ENCODE measurements around the gene EHMT1.

Gene EHMT1

DNA sequence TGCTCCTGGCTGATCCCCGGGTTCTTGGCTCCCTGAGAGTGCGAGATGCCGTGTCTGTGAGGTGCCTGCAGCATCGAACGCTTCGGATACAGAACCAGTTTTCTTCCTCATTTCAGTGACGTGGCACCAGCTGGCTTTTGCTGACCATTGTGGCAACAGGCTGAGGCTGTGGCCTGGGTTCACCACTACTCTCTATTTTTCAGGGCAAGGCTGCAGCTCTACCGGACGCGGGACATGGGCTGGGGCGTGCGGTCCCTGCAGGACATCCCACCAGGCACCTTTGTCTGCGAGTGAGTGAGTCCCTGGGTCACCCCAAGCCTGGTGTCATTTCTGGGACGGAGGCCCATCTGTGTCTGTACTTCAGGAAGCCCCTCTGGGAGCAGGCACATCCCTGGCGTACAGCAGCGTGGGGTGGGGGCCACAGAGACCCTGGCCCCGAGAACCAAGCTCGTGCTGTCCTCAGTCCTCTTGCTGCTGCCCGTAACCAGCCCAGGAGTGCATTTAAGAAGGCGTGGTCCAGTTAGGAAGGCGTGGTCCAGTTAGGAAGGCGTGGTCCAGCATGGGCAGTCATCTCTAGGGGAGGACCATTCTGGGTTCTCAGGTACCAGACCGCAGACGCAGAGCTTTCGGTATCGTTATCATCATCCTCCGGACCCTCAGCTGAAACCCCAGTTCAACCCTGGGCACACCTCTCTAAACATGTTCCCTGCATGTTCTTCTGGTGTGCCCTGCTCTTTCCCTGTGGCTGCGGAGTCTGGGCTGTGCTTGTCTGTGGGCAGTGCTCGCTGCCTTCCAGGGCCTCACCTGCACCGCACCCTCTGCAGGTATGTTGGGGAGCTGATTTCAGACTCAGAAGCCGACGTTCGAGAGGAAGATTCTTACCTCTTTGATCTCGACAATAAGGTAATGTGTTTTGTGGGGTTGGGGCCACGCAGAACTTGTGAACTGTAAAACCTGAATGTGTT, 198.7 kb downstream of the EHMT1 start:
- no peak for DNase-seq (ENCODE audit: extremely low read depth in 1 of 2, low read depth in 1 of 2)

DNA sequence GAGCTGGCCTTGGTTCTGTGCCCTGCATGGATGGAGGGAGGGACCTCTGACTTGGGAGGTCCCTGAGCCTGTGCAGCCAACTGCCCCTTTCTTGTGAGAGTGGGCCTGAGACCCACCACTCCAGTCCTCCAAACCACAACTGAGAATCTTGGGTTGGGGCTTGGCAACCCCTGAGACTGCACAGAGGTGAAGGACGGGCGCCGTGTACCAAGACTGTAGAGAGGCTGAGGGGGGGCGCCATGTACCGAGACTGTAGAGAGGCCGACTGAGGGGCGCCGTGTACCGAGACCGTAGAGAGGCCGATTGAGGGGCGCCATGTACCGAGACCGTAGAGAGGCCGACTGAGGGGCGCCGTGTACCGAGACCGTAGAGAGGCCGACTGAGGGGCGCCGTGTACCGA, 199.5 kb downstream of the EHMT1 start:
- no peak for DNase-seq (ENCODE audit: extremely low read depth in 1 of 2, low read depth in 1 of 2)

DNA sequence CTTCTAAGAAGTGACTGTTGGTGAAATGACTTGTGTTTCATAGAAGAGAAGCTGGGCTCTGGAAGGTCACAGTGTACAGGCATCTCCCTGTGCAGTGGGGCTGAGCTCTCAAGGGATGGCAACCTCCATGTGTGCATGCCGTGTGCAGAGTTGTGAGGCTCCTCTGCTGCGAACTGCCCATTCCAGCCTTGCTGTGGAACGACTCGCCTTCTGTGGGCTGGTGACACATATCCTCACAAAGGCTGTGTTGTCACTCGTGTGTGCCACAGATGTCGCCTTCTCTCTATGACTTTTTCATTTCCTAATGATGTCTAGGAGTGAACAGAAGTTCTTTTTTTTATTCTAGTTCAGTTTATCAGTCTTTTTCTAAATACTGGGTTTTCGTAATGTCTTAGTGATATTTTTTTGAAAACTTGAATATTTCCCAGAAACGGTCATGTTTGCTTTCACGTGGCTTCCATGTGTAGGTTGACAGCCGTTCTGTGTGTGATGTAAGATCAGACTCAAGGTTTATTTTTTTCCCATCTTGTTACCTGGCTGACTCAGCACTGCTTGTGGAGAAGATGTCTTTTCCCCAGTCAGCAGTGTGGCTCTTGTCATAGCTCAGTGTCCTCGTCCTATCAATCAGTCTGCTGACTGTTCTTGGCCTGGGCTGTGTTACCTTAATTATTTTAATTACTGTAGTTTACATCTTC, 201.5 kb downstream of the EHMT1 start:
- no peak for DNase-seq (ENCODE audit: extremely low read depth in 1 of 2, low read depth in 1 of 2)

DNA sequence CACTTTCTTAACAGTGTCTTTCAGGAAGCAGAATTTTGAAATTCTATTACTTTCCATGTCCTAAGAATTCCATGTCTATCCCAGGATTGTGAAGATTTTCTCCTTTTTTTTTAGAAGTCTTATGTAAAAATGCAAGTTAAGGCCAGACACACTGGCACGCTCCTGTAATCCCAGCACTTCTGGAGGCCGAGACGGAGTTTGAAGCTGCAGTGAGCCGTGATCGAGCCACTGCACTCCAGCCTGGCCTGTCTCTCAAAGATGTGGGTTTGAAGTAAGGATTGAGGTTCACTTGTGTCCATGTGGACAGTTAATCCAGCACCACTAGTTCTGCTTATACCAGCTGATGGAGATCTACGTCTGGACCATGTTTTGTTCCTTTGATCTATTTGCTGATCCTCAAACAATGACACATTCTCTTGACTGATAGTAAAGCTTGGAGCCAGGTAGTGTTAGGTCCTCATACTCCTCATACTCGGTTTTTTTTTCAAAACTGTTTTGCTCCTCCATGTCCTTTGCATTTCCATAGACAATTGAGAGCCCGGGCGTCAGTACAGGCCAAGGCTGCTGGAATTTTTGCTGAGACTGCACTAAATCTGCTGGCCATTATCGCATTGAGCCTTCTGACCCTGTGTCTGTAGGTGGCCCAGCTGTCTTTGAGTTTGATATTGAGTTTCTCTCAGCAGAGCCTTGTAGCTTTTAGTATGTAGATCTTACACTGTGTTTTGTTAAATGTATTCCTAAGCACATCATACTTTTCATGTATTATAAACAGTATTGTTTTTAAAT, 205.4 kb downstream of the EHMT1 start:
- DNase-seq (ENCODE audit: extremely low read depth in 1 of 2, low read depth in 1 of 2) = no peak

DNA sequence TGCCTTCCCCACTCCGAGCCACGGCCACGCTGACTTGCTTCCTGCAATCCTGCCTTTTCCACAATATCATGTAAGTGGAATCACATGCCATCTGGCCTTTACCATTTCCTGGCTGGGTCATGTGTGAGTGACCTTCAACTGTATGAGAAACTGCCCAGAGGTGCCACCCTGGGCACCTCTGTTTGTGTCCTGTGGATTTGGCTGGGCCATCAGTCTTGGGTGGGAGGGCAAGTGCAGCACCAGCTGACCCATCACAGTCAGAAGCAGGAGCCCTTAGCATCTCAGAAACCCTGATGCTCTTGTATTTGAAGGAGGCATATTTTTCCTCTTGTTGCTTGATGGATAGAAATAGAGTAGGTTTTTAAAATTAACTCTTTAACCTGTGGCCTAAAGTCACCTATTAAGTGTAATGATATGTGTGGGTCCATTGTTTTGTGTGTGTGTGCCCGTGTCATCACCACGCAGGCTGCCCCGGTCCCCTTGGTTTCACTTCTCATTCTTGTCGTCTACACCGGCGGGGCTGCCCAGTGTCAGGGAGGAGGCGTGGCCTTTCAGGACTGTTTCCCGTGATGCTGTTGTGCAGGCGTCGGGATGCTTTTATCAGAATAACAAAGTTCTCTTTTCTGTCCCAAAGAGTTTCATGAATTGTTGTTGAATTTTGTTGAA, 206.7 kb downstream of the EHMT1 start:
- DNase-seq (ENCODE audit: extremely low read depth in 1 of 2, low read depth in 1 of 2) = no peak

DNA sequence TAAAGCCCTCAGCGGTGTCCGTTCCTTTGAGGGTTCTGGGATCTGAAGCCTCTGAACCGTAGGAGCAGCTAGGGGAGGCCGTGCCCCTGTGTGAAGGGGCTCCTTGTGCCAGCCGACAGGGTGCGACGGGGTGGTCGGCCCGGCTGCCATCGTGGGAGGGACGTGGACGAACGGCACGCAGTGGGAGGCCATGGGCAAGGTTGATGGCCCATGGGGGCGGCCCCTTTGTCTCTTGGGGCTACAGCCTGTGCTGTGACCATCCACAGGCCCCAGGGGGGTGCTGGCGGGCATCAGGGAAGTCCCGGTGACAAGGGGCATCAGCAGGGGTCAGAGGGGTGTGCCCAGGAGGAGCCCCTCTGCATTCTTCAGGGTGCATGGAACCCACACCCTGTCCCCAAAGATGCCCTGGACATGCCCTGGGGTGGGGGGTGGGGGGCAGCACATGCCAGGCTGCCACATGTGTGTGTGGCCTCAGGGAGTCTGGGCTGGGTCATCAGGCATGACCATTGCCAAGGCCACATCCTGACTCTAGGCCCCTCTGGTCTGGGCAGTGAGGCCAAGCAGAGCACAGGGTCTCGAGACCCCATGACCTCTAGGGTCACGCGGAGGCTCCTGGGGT, 209.2 kb downstream of the EHMT1 start:
- no peak for DNase-seq (ENCODE audit: extremely low read depth in 1 of 2, low read depth in 1 of 2)

DNA sequence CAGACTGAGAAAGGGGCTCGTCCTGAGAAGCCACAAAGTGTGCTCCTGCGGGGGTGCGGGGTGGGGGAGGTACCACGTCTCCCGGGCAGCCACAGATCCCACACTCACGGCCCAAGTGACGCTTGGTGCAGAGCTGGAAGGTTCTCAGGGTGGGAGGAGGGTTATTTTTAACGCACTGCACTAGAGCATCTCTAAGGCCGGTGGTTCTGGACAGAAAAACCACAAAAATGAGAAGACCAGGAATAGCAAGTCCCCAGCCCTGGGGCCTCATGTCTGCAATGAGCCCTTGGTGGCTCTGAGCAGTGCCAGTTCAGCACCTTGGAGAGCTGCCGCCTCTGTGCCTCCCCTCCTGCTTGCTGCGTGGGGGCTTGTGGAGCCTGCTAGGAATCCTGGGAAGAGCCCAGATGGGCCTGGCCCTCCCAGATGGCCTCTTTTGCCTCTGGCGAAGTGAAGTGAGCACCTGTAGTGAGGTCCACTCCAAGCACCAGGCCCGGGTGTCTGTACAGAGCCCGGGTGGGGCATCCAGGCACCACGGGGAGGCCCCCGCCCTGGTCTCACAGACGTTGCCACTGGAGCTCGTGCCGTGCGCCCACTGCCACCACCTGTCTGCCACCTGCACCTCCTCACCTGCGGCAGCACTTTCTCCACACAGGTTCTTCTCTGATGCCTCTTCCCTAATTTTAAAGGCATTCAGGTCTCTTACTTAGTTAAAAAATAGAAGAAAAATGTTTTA, 209.9 kb downstream of the EHMT1 start:
- DNase-seq (ENCODE audit: extremely low read depth in 1 of 2, low read depth in 1 of 2) = no peak

DNA sequence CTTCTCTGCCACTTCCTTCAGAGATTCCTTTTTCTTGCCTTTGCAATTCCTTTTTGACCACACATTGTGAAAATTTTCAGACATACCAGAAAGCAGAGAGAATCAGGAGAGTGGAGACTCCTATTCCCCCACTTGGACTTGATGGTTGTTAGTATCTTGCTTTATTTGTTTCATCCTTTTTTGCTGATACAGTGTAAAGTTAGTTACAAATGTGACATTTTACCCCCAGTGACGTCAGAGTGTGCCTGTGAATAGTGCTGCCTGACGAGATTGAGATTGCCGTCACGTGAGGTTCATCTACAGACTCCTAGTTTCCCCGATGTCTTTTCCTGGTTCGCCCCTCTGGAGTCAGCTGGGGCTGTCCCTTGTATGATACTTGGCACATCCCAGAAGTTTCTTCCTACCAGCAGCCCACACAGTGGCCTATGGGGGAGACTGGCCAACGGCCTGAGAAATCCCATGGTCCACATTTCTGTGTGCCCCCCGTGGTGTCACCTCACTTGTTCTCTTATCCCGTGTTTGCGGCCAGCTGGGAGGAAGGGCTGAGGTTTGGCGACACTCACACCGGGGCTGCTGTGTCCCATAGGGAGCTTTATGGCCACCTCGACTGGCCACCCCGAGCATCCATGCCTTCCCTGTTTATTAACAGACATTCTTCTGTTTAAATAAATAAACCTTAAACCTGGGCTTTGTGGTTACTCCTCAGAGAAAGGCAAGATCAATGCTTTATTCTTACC, 210.6 kb downstream of the EHMT1 start:
- DNase-seq (ENCODE audit: extremely low read depth in 1 of 2, low read depth in 1 of 2) = no peak

DNA sequence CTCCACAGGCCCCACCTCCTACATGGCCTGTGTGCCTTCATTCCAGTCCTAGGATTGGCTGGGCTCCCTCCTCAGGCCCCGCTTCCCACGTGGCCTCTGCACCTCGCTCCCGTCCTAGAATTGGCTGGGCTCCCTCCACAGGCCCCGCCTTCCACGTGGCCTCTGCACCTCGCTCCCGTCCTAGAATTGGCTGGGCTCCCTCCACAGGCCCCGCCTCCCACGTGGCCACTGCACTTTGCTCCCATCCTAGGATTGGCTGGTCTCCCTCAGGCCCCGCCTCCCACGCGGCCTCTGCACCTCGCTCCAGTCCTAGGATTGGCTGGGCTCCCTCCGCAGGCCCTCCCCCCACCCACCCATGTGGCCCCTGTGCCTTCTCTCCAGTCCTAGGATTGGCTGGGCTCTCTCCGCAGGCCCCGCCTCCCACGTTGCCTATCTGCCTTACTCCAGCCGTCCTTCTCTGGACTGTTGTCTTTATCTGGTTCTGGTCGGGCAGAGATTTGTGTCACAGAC, 213.4 kb downstream of the EHMT1 start:
- no peak for DNase-seq (ENCODE audit: extremely low read depth in 1 of 2, low read depth in 1 of 2)

DNA sequence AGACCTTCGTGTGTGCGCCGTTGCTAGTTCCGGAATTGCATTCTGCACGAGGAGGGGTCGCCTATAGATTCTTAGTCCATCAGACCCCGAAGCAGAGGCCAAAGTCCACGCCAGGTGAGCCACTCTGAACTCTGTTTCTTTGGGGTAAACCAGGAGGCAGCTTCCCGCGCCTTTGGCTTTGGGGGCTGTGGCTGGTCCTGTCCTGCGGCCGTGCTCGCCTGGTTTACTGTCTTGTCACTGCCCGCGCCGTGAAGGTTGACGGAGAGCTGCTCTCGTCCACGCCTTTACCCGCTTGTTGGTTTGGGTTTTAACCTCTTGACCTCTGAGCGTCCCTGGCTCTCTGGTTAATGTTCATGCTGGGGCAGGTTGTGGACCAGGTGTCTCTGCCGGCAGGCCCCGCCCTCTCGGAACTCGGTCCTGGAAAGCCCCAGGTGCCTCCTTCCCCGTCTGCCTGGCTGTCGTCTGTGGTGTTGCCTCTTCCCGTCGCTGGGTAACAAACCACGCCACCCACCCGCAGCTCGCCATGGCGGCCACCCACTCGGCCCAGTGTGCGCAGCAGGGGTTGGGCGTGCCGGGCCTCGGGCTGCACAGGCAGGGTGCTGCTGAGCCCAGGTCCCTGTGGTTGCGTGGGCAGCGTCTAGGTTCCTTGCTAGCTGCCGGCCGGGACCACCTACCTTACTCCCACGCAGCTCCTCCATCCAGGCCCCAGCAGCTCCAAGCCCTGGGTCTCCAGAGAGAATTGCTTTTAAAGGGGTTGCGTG, 214.2 kb downstream of the EHMT1 start:
- DNase-seq (ENCODE audit: extremely low read depth in 1 of 2, low read depth in 1 of 2) = no peak

DNA sequence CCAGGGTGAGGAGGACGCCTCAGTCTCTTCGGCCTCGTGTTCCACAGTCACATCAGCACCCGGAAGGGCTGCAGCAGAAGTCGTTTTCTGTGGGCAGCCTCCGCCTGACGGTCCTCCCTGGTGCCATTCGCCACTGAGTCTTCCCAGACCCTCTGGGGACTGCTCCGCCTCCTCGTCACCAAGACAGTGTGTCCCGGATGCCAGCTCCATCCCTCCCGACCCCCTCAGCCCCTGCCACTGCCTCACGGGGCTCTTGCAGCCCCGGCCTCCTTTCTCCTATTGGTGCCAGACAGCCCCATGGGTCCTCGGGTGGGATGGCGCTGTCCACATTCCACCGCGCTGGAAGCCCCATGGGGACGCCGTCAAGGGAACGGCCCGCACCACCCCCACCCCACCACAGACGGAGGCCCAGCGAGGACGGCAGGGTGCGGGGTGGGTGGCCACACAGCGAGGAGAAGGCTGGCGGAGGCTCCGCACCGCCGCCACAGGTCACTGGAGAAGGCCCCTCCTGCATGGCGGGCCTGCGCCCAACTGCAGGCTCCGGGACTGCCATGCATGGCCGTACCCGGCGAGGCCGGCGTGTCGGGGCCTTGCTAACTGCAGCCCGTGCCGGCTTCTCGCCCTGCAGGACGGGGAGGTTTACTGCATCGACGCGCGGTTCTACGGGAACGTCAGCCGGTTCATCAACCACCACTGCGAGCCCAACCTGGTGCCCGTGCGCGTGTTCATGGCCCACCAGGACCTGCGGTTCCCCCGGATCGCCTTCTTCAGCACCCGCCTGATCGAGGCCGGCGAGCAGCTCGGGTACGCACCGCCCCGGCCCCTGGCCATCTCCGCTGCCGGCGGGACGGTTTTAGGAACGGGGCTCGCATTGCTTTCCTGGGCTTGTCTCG, 215.2 kb downstream of the EHMT1 start:
- DNase-seq (ENCODE audit: extremely low read depth in 1 of 2, low read depth in 1 of 2) = no peak

DNA sequence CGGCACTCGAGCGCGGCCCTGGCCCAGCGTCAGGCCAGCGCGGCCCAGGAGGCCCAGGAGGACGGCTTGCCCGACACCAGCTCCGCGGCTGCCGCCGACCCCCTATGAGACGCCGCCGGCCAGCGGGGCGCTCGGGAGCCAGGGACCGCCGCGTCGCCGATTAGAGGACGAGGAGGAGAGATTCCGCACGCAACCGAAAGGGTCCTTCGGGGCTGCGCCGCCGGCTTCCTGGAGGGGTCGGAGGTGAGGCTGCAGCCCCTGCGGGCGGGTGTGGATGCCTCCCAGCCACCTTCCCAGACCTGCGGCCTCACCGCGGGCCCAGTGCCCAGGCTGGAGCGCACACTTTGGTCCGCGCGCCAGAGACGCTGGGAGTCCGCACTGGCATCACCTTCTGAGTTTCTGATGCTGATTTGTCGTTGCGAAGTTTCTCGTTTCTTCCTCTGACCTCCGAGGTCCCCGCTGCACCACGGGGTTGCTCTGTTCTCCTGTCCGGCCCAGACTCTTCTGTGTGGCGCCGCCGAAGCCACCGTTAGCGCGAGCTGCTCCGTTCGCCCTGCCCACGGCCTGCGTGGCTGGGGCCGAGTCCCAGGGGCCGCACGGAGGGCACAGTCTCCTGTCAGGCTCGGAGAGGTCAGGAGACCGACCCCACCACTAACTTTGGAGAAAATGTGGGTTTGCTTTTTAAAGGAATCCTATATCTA, 216.2 kb downstream of the EHMT1 start:
- DNase-seq (ENCODE audit: extremely low read depth in 1 of 2, low read depth in 1 of 2) = no peak

DNA sequence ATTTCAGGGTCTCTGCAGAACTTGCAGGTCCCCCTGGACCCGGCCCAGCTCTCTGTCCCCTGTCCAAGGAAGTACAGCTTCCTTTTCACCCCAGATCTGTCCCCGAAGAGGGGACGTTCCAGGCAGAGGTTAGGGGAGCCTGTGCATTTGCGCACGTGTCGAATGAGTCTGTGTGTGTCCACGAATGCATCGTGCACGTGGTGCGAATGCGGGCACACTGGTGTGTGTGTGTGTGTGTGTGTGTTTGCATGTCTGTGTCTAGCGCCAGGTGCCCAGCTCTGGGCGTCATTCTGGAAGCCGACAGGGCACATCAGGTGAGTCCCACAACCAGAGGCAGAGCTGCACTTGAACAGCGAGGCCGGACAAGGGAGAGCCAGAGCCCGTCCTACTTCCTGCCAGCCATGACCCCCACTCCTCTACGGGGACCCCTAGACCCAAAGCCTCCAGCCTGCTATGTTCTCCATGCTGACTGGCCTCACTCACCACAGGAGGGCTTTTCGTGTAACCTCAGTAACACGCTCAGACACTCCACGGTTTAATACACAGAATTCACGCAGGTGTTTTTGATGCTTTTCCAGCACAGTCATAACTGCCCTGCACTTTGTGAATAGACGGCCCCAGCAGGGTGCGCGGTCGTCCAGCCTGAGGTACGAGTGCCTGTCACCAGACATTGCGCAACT, 217.5 kb downstream of the EHMT1 start:
- no peak for DNase-seq (ENCODE audit: extremely low read depth in 1 of 2, low read depth in 1 of 2)

DNA sequence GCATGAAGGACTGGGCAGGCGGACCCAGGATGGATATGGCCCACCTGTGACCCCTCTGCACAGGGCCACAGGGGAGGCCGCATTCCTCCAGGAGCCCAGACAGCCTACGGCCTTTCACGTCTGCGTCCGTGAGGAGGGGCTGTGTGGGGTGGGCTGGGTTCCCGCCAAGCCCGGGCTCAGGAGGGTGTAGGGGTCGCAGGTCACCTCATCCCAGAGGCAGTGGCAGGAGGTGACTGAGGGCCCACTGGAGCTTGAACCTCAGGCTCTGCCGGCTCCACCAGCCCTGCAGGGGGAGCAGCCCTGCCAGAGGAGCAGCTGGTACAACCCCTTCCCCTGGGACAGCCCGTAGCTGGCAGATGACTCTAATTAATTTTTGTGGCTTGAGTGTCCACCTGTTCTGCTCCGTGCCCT, 218.0 kb downstream of the EHMT1 start:
- DNase-seq (ENCODE audit: extremely low read depth in 1 of 2, low read depth in 1 of 2) = no peak

DNA sequence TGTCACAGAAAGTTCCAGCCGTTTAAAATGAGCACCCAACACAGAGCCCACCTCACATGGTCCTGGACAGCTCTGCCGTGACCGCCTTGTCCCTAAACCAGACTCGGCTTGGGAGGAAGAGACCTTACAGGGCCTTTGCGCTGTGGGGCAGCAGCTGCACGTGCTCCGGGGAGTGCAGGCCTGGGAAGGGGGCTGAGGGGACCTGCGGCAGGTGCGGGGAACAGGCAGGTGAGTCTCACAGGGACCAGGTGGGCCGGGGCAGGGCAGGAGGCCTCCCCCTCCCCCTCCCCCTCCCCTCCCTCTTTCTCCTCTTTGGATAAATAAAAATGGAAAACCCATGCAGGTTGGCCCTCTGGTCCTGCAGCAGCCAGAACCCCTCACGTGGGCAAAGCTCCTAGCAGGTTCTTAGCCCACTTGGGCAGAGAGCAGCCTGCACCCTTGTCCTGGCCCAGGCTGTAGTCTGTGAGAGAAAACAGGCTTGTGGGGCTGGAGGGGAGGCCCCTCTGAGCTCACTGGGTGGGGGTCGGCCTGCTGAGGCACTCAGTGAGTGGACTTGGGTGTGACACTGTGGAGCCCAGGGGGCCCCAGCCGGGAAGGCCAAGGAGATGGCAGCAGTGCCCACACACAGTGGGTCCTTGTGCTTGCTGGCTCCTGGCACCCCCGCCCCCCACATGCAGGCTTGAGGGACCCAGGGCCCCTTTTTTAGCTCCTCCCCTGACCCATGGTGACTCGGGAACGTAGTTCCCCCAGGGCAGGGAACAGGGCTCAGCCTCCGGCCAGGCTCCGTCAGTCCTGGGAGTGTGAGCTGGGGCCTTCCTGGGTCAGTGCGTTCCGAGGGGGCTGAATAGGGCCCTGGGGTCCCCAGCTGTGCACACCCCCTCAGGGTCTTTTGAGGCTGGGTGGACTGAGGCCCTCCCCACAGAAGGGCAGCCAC, 218.8 kb downstream of the EHMT1 start:
- DNase-seq (ENCODE audit: extremely low read depth in 1 of 2, low read depth in 1 of 2) = no peak
